ENCODE measurements around the gene SMARCA1. TPM values are rescaled to one million over a fixed set of nuclear protein-coding genes. Genes with fewer than 3 reads are reported as not detected.

SMARCA1 gene
- total RNA-seq (2014; rRNA removed; shearing (Covaris generic)) (36.9 and 40.7 TPM in 2 replicates), polyA plus RNA-seq (2016; fragmentation: Nextera tagmentation; extraction: Ambion mirVana) (36.3 and 38.5 TPM in 2 replicates)

- peak within 1 kb of the TSS; percentile 59 for H3K27ac ChIP-seq
- peak within 1 kb of the TSS; percentile 88 for H3K9ac ChIP-seq
- H3K4me1 ChIP-seq (ENCODE audit: insufficient read depth) = 0 out of 2 replicates have a peak, but pooled peaks cover 5% of the 10 kb centered on the region
- no peaks in the 10 kb centered on the region for H3K27me3 ChIP-seq (replicated peaks; ENCODE audit: insufficient read depth)
- H2AFZ ChIP-seq = peak within 1 kb of the TSS; percentile 83
- no peaks in the 10 kb centered on the region for H3F3A ChIP-seq (ENCODE audit: insufficient read depth)
- no peaks in the 10 kb centered on the region for H4K20me1 ChIP-seq (ENCODE audit: insufficient read depth)
- TF ChIP-seq EZH2phosphoT487 (IDR thresholded peaks at IDR 0.05; ENCODE audit: insufficient read depth, low read depth) = no peak
- no peak for TF ChIP-seq EZH2 (IDR thresholded peaks at IDR 0.05; ENCODE audit: insufficient read depth, poor library complexity, severe bottlenecking)
- H3K9me3 ChIP-seq (ENCODE audit: low read depth) = no peaks in the 10 kb centered on the region
- peak; percentile 43 for DNase-seq
- in situ Hi-C loops (cut with MboI) = no loop called here
- peak within 1 kb of the TSS; percentile 86 for H3K4me3 ChIP-seq
- H3K9me2 ChIP-seq (ENCODE audit: insufficient read depth) = no peaks in the 10 kb centered on the region
- 2% methylated on average over 33 to 43 of the region's 54 CpGs for WGBS, 2 experiments (ENCODE audit: low coverage in 1 of 2, low lambda C conversion rate in 2 of 2, missing lambda C conversion rate in 2 of 2)
- H3K79me2 ChIP-seq (ENCODE audit: insufficient read depth) = peaks cover 37% of the 10 kb centered on the region
- no peaks in the 10 kb centered on the region for H3K36me3 ChIP-seq (ENCODE audit: low read depth)
- peak within 1 kb of the TSS; percentile 65 for H3K4me2 ChIP-seq (ENCODE audit: unreplicated experiment)
These were observed at the start of gene SMARCA1 for GRCh38 chrX:129523079-129523911. SMARCA1 (minus strand) TSS chrX:129523490; CDS start chrX:129523370, 120 bp downstream.

GRCh38 chrX:129572422-129572821 lies 49.1 kb upstream of the SMARCA1 start:
- in situ Hi-C loops (cut with MboI) = no loop called here
- no peak overlapping the region for H3K4me2 ChIP-seq (ENCODE audit: unreplicated experiment)
- no peaks in the 10 kb centered on the region for H3K9me2 ChIP-seq (ENCODE audit: insufficient read depth)
- H3K36me3 ChIP-seq (ENCODE audit: low read depth) = peaks cover 7% of the 10 kb centered on the region; the same call in 1 of the 2 replicates
- no peaks in the 10 kb centered on the region for H3K27me3 ChIP-seq (replicated peaks; ENCODE audit: insufficient read depth)
- 4 to 28% methylated on average over 2 of the region's 2 CpGs for WGBS, 2 experiments (ENCODE audit: low coverage in 1 of 2, low lambda C conversion rate in 2 of 2, missing lambda C conversion rate in 2 of 2)
- H3K4me3 ChIP-seq = no peak overlapping the region
- peaks cover 5% of the 10 kb centered on the region for H3F3A ChIP-seq (ENCODE audit: insufficient read depth)
- no peak overlapping the region for H3K9ac ChIP-seq
- H3K27ac ChIP-seq = no peak overlapping the region
- no peaks in the 10 kb centered on the region for H3K79me2 ChIP-seq (ENCODE audit: insufficient read depth)
- no peak for DNase-seq
- no peaks in the 10 kb centered on the region for H4K20me1 ChIP-seq (ENCODE audit: insufficient read depth)
- H3K9me3 ChIP-seq (ENCODE audit: low read depth) = no peaks in the 10 kb centered on the region
- no peak overlapping the region for H2AFZ ChIP-seq
- TF ChIP-seq EZH2 (IDR thresholded peaks at IDR 0.05; ENCODE audit: insufficient read depth, poor library complexity, severe bottlenecking) = no peak
- TF ChIP-seq EZH2phosphoT487 (IDR thresholded peaks at IDR 0.05; ENCODE audit: insufficient read depth, low read depth) = no peak
- H3K4me1 ChIP-seq (ENCODE audit: insufficient read depth) = no peaks in the 10 kb centered on the region; the same call in 1 of the 2 replicates

- no peak for DNase-seq
- Histone ChIP-seq H3K4me1 (ENCODE audit: insufficient read depth) (peaks cover 4% of the 10 kb centered on the region), H3K36me3 (ENCODE audit: low read depth) (peaks cover 5% of the 10 kb centered on the region; the same call in 1 of the 2 replicates), H4K20me1 (ENCODE audit: insufficient read depth) (no peaks in the 10 kb centered on the region), H2AFZ (no peak overlapping the region), H3K4me2 (ENCODE audit: unreplicated experiment) (no peak overlapping the region), H3K27ac (no peak overlapping the region), H3K9me2 (ENCODE audit: insufficient read depth) (no peaks in the 10 kb centered on the region), H3F3A (ENCODE audit: insufficient read depth) (no peaks in the 10 kb centered on the region), H3K9ac (no peak overlapping the region), H3K79me2 (ENCODE audit: insufficient read depth) (no peaks in the 10 kb centered on the region), H3K4me3 (no peak overlapping the region), H3K27me3 (replicated peaks; ENCODE audit: insufficient read depth) (no peaks in the 10 kb centered on the region), H3K9me3 (ENCODE audit: low read depth) (no peaks in the 10 kb centered on the region)
- no peak for TF ChIP-seq EZH2phosphoT487 (IDR thresholded peaks at IDR 0.05; ENCODE audit: insufficient read depth, low read depth)
- TF ChIP-seq EZH2 (IDR thresholded peaks at IDR 0.05; ENCODE audit: insufficient read depth, poor library complexity, severe bottlenecking) = no peak
- WGBS, 2 experiments (ENCODE audit: low coverage in 1 of 2, low lambda C conversion rate in 2 of 2, missing lambda C conversion rate in 2 of 2) = 96 to 100% methylated on average over 2 to 3 of the region's 3 CpGs
- in situ Hi-C loops (cut with MboI) = no loop called here
These were observed 45.1 kb upstream of the SMARCA1 start for GRCh38 chrX:129568349-129568748.

GRCh38 chrX:129566073-129566472 lies 42.8 kb upstream of the SMARCA1 start:
- DNase-seq = peak; percentile 18
- H3K36me3 ChIP-seq (ENCODE audit: low read depth) = peaks cover 14% of the 10 kb centered on the region; the same call in 1 of the 2 replicates
- H3K27ac ChIP-seq = no peak overlapping the region
- no peaks in the 10 kb centered on the region for H4K20me1 ChIP-seq (ENCODE audit: insufficient read depth)
- in situ Hi-C loops (cut with MboI) = no loop called here
- H3K27me3 ChIP-seq (replicated peaks; ENCODE audit: insufficient read depth) = no peaks in the 10 kb centered on the region
- H3K9me3 ChIP-seq (ENCODE audit: low read depth) = no peaks in the 10 kb centered on the region
- H3K9ac ChIP-seq = no peak overlapping the region
- H3K79me2 ChIP-seq (ENCODE audit: insufficient read depth) = no peaks in the 10 kb centered on the region
- no peak for TF ChIP-seq EZH2phosphoT487 (IDR thresholded peaks at IDR 0.05; ENCODE audit: insufficient read depth, low read depth)
- TF ChIP-seq EZH2 (IDR thresholded peaks at IDR 0.05; ENCODE audit: insufficient read depth, poor library complexity, severe bottlenecking) = no peak
- H3F3A ChIP-seq (ENCODE audit: insufficient read depth) = no peaks in the 10 kb centered on the region
- no peak overlapping the region for H2AFZ ChIP-seq
- no peak overlapping the region for H3K4me3 ChIP-seq
- H3K4me2 ChIP-seq (ENCODE audit: unreplicated experiment) = no peak overlapping the region
- peaks cover 4% of the 10 kb centered on the region for H3K4me1 ChIP-seq (ENCODE audit: insufficient read depth)
- no peaks in the 10 kb centered on the region for H3K9me2 ChIP-seq (ENCODE audit: insufficient read depth)
- WGBS, 2 experiments (ENCODE audit: low coverage in 1 of 2, low lambda C conversion rate in 2 of 2, missing lambda C conversion rate in 2 of 2) = 0 to 5% methylated on average over 1 of the region's 1 CpG

Data from GM23248 (cell line).